Measurements from ENCODE around the gene MAPK1. TPM values are rescaled to one million over a fixed set of nuclear protein-coding genes. Genes with fewer than 3 reads are reported as not detected.
"Not testable (repeated sequence)": the region's sequence is repeated elsewhere in the genome, so short reads cannot be mapped to it uniquely, and the experiment has no call there.

MAPK1 gene
- polyA plus RNA-seq, 1 donor = 142 TPM

GRCh38 chr22:21725956-21726649 is 141.3 kb downstream of the MAPK1 start:
- DNase-seq = no peak

GRCh38 chr22:21724496-21724895 is 142.9 kb downstream of the MAPK1 start:
- DNase-seq = not testable (repeated sequence)

DNA sequence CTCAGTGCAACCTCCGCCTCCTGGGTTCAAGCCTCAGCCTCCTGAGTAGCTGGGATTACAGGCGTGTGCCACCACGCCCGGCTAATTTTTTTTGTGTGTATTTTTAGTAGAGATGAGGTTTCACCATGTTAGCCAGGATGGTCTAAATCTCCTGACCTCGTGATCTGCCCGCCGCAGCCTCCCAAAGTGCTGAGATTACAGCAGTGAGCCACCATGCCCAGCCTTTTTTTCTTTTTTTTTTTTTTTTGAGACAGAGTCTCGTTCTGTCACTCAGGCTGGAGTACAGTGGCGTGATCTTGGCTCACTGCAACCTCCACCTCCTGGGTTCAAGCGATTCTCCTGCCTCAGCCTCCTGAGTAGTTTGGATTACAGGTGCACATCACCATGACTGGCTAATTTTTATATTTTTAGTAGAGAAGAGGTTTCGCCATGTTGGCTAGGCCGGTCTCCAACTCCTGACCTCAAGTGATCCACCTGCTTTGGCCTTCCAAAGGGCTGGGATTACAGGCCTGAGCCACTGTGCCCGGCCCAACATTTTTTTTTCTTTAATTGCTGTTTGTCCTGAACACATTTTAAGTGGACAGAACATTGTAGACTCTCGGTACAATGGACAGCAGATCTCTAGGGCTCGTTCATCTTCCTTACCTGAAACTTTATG is 146.1 kb downstream of the MAPK1 start:
- DNase-seq = not testable (repeated sequence)

DNA sequence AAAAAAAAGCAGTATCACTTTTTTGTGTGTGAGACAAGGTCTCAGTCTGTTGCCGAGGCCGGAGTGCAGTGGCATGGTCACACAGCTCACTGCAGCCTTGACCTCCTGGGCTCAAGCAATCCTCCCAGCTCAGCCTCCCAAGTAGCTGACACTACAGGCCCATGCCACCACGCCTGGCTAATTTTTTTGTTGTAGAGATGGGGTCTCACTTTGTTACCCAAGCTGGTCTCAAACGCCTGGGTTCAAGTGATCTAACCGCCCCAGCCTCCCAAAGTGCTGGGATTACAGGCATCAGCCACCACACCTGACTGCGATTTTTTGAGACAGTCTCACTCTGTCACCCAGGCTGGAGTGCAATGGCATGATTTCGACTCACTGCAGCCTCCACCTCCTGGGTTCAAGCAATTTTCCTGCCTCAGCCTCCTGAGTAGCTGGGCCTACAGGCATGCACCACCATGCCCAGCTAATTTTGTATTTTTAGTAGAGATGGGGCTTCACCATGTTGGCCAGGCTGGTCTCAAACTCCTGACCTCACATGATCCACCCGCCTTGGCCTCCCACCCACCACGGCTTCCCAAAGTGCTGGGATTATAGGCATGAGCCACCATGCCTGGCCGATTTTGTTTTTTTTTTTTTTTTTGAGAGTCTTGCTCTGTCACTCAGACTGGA is 147.1 kb downstream of the MAPK1 start:
- not testable (repeated sequence) for DNase-seq

GRCh38 chr22:21719024-21719423 is 148.4 kb downstream of the MAPK1 start:
- no peak for DNase-seq

GRCh38 chr22:21718499-21718898 is 148.9 kb downstream of the MAPK1 start:
- DNase-seq = no peak

GRCh38 chr22:21716395-21717122 is 150.9 kb downstream of the MAPK1 start:
- not testable (repeated sequence) for DNase-seq

DNA sequence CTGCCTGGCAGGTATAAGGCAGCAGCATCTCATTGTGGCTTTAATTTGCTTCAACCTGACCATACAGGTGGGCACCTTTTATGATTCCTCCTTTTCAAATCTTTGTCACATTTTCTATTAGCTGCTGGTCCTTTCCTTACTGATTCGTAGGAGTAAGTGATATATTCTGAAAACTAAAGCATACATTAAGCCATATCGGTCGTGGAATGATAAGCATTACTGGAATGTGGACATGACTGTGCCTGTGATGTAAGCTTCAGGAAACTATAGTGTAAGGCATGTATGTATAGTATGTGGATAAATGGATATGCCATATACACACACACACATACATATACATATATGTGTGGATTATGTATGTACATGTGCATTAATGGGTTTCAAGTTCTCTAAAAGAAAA is 152.7 kb downstream of the MAPK1 start:
- no peak for DNase-seq

DNA sequence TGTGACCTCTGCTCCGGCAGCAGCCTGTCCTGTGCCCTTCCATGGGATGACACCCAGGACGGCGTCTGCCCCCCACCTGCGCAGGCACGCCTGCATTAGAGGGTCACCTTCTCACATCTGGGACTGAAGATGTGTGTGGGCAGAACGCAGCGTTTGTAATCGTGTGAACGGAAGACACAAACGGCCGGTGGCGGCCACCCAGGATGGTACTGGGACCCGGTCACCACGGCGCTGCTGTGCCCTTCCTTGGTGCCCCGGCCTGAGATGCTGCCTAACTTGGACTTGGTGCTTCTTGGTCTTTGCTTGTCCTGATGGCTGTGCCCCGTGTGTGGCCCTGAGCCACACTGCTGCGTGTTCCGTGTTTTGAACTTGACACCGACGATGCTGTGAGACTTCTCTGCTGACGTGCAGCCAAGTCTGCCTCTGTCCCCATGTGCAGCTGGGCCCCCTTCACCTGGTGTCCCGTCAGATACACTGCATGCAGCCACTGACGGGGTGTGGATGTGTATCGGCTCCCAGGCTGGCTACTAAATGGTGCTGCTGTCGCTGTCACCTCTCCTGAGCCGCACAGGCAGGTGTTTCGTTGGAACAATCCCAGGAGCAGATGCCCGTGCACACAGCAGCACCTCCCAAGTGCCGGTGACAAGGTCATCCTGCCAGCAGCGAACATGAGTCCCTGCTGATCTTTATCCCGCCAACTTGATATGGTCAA is 153.2 kb downstream of the MAPK1 start:
- DNase-seq = no peak

GRCh38 chr22:21713428-21714058 is 153.9 kb downstream of the MAPK1 start:
- DNase-seq = no peak

GRCh38 chr22:21712751-21713427 is 154.6 kb downstream of the MAPK1 start:
- DNase-seq = peak; percentile 76

- DNase-seq = no peak
Measured at GRCh38 chr22:21711851-21712250, 155.6 kb downstream of the MAPK1 start.

DNA sequence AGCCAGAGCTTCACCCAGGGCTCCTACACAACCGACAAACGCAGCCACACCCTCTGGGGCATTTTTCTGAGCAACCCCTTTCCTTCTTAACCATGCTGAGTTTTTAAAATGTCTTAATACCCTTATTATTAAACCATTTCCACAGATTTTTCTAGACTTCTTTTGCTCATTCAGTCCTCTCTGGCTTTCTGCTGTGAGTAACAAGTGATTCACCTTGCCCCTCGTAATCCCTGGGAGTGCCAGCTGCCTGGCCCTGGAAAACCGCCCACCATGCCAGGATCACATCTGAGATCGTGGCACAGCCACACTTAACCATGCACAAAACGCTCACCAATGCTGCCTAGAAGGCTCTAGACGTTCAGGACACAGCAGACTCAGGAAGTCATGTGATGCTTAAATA is 157.3 kb downstream of the MAPK1 start:
- DNase-seq = no peak

GRCh38 chr22:21709688-21710087 is 157.8 kb downstream of the MAPK1 start:
- no peak for DNase-seq

DNA sequence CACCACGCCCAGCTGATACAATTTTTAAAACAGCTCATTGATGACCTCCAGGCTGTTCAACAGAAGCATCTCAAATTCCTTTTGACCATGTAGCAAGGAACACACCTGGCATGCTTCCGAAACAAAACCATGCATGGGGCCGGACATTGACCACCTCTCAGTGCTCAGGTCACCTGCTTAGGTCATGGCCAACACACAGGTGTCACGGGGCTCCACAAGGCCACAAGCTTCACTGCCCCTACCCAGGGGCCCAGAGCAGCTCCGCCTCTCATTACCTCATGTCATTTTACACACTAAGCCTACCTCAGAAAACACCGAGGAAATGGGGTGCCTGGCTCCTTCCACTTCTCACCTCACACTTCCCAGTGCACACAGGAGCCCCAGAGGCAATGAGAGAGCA is 158.5 kb downstream of the MAPK1 start:
- DNase-seq = no peak

GRCh38 chr22:21707677-21708076 is 159.8 kb downstream of the MAPK1 start:
- no peak for DNase-seq

Measured in left kidney (tissue), 2 donors.